AG04450 (cell line): ENCODE data around the gene CNN2. TPM values are rescaled to one million over a fixed set of nuclear protein-coding genes. Genes with fewer than 3 reads are reported as not detected.
A peak's percentile ranks its signal among the peaks of the same experiment; 100 is the strongest.

Source experiments
- CTCF ChIA-PET: fragments of 300-600, 350-600 bp; formaldehyde crosslinking; extraction: SDS; loops from one replicate; lab custom pipeline; 2022; ENCODE audit warnings: antibody characterized with exemption, inconsistent platforms; lab: Charles Lee
- POLR2A ChIA-PET: fragments of 350-600 bp; formaldehyde crosslinking; extraction: SDS; loops from one replicate; lab custom pipeline; 2021; ENCODE audit warnings: antibody characterized with exemption, inconsistent platforms; lab: Yijun Ruan, JAX
- DNase-seq: peaks from one replicate; pipeline ENCODE4 v3.0.0-alpha.2; 2011; ENCODE audit warnings: low read depth, low spot score
- H3K27ac ChIP-seq: one replicate; pipeline ENCODE4 v1.5.1; 2012; ENCODE audit warnings: low read depth, low read length, control low read depth
- H3K27me3 ChIP-seq: one replicate; pipeline ENCODE4 v1.6.0; 2012; ENCODE audit warnings: low read length; ENCODE audit not compliant: control insufficient read depth, insufficient read depth
- H3K4me3 ChIP-seq: 2 replicates; pipeline ENCODE4 v1.5.1; 2011; ENCODE audit warnings: mild to moderate bottlenecking, low read depth, low read length, control low read depth
- H3K9me3 ChIP-seq: 2 replicates; pipeline ENCODE4 v1.5.1; 2012; ENCODE audit warnings: low read length; ENCODE audit not compliant: control insufficient read depth, insufficient read depth
- CTCF ChIP-seq: IDR thresholded peaks from 2 replicates; pipeline ENCODE4 v1.5.1; 2011; ENCODE audit warnings: low read depth, low read length, control low read depth, inconsistent platforms
- polyA plus RNA-seq: library from polyadenylated mRNA; depleted of rRNA; stranded (reverse); fragments of >200 nt; gene quantifications from 2 replicates; pipeline ENCODE4 v1.2.3, GENCODE V29; 2011

Gene CNN2
- polyA plus RNA-seq, 1 experiment = 302 TPM

DNA sequence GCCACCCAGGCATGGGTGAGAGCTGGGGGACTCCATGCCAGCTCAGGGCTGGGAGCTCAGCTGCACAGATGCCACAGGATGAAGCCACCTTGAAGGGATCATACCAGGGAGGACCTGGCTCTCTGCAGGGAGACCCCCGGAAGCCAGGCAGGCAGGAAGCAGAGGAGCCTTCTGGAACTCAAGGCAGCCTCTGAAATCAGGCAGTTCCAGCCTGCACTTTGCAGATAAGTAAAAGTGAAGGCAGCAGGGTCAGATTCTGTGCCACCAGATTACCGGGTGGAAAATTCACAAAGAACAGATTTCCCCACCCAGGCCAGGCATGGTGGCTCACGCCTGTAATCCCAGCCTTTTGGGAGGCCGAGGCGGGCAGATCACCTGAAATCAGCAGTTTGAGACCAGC lies 8.0 kb upstream of the CNN2 start:
- POLR2A ChIA-PET = interaction anchor here (0.6 to 1.1 kb wide), 3 partner anchors 9 to 20 kb away, joined by 3 to 5 read pairs (median 3); no protein-coding TSS in a partner anchor
- H3K9me3 ChIP-seq = no peaks in the 10 kb centered on the region; the same call in 1 of the 2 replicates
- no peak for TF ChIP-seq CTCF
- peak overlapping the region; percentile 2; the same call in 1 of the 2 replicates for H3K4me3 ChIP-seq
- DNase-seq = no peak
- H3K27ac ChIP-seq = no peak overlapping the region
- CTCF ChIA-PET = interaction anchor here (0.5 to 0.6 kb wide), 2 partner anchors 48 to 96 kb away, joined by 3 to 5 read pairs; no protein-coding TSS in a partner anchor
- no peaks in the 10 kb centered on the region for H3K27me3 ChIP-seq

- Histone ChIP-seq H3K9me3 (no peaks in the 10 kb centered on the region; the same call in 1 of the 2 replicates), H3K4me3 (peak overlapping the region; percentile 91), H3K27ac (no peak overlapping the region), H3K27me3 (no peaks in the 10 kb centered on the region)
- ChIA-PET POLR2A (interaction anchor here (0.6 to 1.4 kb wide), 6 partner anchors 10 to 137 kb away, joined by 3 to 5 read pairs (median 4); partner anchors contain the start of gene GPX4), CTCF (no interaction called here)
- DNase-seq = no peak
- no peak for TF ChIP-seq CTCF
Observed at GRCh38 chr19:1018932-1019615, 7.3 kb upstream of the CNN2 start.

- ChIA-PET CTCF (interaction anchor here (0.6 kb wide), 1 partner anchor 97 kb away, joined by 3 read pairs; no protein-coding TSS in a partner anchor), POLR2A (interaction anchor here (0.7 to 1.4 kb wide), 4 partner anchors 9 to 138 kb away, joined by 3 to 4 read pairs (median 4); partner anchors contain the start of gene GPX4)
- DNase-seq = no peak
- Histone ChIP-seq H3K4me3 (peak overlapping the region; percentile 91), H3K27me3 (no peaks in the 10 kb centered on the region), H3K9me3 (no peaks in the 10 kb centered on the region; the same call in 1 of the 2 replicates), H3K27ac (no peak overlapping the region)
- TF ChIP-seq CTCF = no peak
Observed at GRCh38 chr19:1019616-1019961, 6.8 kb upstream of the CNN2 start.

DNA sequence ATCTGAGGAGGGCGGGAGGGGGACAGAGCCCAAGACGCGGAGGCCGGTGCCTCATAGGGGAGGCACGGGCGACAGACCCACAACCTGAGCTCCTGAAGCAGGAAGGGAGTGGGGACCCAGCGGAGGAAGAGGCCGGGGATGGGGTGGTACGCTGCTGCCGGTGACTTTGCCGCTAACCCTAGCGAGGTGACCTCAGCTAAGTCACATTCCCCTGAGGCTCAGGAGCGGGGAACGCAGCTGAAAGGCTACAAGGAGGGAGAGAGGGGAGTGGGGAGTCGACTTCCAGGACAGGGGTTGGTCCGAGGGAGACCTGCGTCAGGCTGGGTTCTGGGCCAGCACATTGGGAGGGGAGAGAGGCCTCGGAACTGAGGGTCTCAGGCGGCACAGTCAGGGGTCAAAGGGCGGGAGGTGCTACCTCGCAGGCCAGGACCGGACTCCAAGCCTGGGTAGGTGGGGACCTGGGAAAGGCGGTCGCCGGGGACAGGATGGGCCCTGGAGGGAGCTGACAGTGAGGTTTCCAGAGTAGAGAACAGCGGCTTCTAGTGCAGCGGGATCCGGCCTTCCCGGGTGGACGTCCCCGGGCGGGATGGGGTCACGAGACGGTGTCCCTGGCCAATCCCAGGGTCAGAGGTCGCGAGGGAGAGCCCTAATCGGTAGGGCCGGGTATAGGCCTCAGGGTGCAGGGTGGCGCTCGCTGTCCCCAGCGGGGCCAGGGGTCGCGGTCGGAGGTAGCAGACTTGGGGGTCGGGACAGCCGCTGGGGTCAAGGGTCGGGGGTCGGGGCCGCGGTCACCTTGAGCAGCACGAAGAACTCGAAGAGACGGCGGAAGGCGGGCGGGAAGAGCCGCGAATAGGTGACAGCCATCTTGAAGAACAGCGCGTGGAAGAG lies 6.2 kb upstream of the CNN2 start:
- TF ChIP-seq CTCF = no peak
- Histone ChIP-seq H3K27me3 (no peaks in the 10 kb centered on the region), H3K9me3 (no peaks in the 10 kb centered on the region; the same call in 1 of the 2 replicates), H3K4me3 (peak overlapping the region; percentile 91), H3K27ac (peak overlapping the region; percentile 11)
- POLR2A ChIA-PET = interaction anchor here (0.7 to 1.4 kb wide), 3 partner anchors 8 to 138 kb away, joined by 3 to 4 read pairs (median 4); partner anchors contain the start of gene GPX4
- DNase-seq = no peak
- CTCF ChIA-PET = interaction anchor here (0.6 to 1.0 kb wide), 2 partner anchors 98 to 221 kb away, joined by 3 read pairs; no protein-coding TSS in a partner anchor
